Measurements from ENCODE around the gene VEGFA. TPM values are rescaled to one million over a fixed set of nuclear protein-coding genes. Genes with fewer than 3 reads are reported as not detected.
A peak's percentile ranks its signal among the peaks of the same experiment; 100 is the strongest.

The VEGFA gene
- total and polyA plus RNA-seq, 2 experiments from 2014 or later = 10.7 to 241 TPM

GRCh38 chr6:43803055-43803782, 33.2 kb downstream of the VEGFA start:
- 72 to 74% methylated on average over 6 of the region's 6 CpGs for WGBS, 2 experiments (ENCODE audit: low coverage in 1 of 2, low lambda C conversion rate in 2 of 2, missing lambda C conversion rate in 2 of 2)

GRCh38 chr6:43803783-43804549, 34.0 kb downstream of the VEGFA start:
- Histone ChIP-seq H4K20me1 (ENCODE audit: insufficient read depth) (no peaks in the 10 kb centered on the region), H3K9me2 (ENCODE audit: insufficient read depth) (no peaks in the 10 kb centered on the region), H3K27ac (no peak overlapping the region), H3K9ac (no peak overlapping the region), H3K4me1 (ENCODE audit: insufficient read depth) (no peaks in the 10 kb centered on the region; the same call in 1 of the 2 replicates), H2AFZ (no peak overlapping the region), H3K9me3 (ENCODE audit: low read depth) (no peaks in the 10 kb centered on the region), H3K4me2 (ENCODE audit: unreplicated experiment) (no peak overlapping the region), H3K27me3 (replicated peaks; ENCODE audit: insufficient read depth) (no peaks in the 10 kb centered on the region), H3F3A (ENCODE audit: insufficient read depth) (no peaks in the 10 kb centered on the region), H3K79me2 (ENCODE audit: insufficient read depth) (no peaks in the 10 kb centered on the region), H3K4me3 (no peak overlapping the region), H3K36me3 (ENCODE audit: low read depth) (no peaks in the 10 kb centered on the region)
- DNase-seq = peak; percentile 58
- in situ Hi-C loops (cut with MboI) = no loop called here
- no peak for TF ChIP-seq EZH2 (IDR thresholded peaks at IDR 0.05; ENCODE audit: insufficient read depth, poor library complexity, severe bottlenecking)
- whole genome bisulfite sequencing, 2 experiments (ENCODE audit: low coverage in 1 of 2, low lambda C conversion rate in 2 of 2, missing lambda C conversion rate in 2 of 2) = 74 to 84% methylated on average over 2 of the region's 2 CpGs

More at GRCh38 chr6:43803055-43803782, 33.2 kb downstream of the VEGFA start:
- H4K20me1 ChIP-seq (ENCODE audit: insufficient read depth) = no peaks in the 10 kb centered on the region
- H3F3A ChIP-seq (ENCODE audit: insufficient read depth) = no peaks in the 10 kb centered on the region
- H3K9me3 ChIP-seq (ENCODE audit: low read depth) = no peaks in the 10 kb centered on the region
- no peak overlapping the region for H3K9ac ChIP-seq
- no peaks in the 10 kb centered on the region for H3K9me2 ChIP-seq (ENCODE audit: insufficient read depth)
- peaks cover 5% of the 10 kb centered on the region for H3K4me1 ChIP-seq (ENCODE audit: insufficient read depth)
- no peak overlapping the region for H2AFZ ChIP-seq
- H3K36me3 ChIP-seq (ENCODE audit: low read depth) = no peaks in the 10 kb centered on the region
- peak; percentile 37 for DNase-seq
- in situ Hi-C loops (cut with MboI) = no loop called here
- no peak overlapping the region for H3K4me2 ChIP-seq (ENCODE audit: unreplicated experiment)
- H3K27me3 ChIP-seq (replicated peaks; ENCODE audit: insufficient read depth) = no peaks in the 10 kb centered on the region
- no peak overlapping the region for H3K27ac ChIP-seq
- no peaks in the 10 kb centered on the region for H3K79me2 ChIP-seq (ENCODE audit: insufficient read depth)
- TF ChIP-seq EZH2 (IDR thresholded peaks at IDR 0.05; ENCODE audit: insufficient read depth, poor library complexity, severe bottlenecking) (no peak), EZH2phosphoT487 (IDR thresholded peaks at IDR 0.05; ENCODE audit: insufficient read depth, low read depth) (no peak)
- no peak overlapping the region for H3K4me3 ChIP-seq

- Histone ChIP-seq H3K9me3 (ENCODE audit: low read depth) (no peaks in the 10 kb centered on the region), H3K4me2 (ENCODE audit: unreplicated experiment) (no peak overlapping the region), H3K9ac (no peak overlapping the region), H3K36me3 (ENCODE audit: low read depth) (no peaks in the 10 kb centered on the region), H4K20me1 (ENCODE audit: insufficient read depth) (no peaks in the 10 kb centered on the region), H3K4me3 (no peak overlapping the region), H3K4me1 (ENCODE audit: insufficient read depth) (no peaks in the 10 kb centered on the region), H3F3A (ENCODE audit: insufficient read depth) (no peaks in the 10 kb centered on the region), H3K9me2 (ENCODE audit: insufficient read depth) (no peaks in the 10 kb centered on the region), H2AFZ (no peak overlapping the region), H3K79me2 (ENCODE audit: insufficient read depth) (no peaks in the 10 kb centered on the region), H3K27me3 (replicated peaks; ENCODE audit: insufficient read depth) (no peaks in the 10 kb centered on the region), H3K27ac (no peak overlapping the region)
- WGBS, 2 experiments (ENCODE audit: low coverage in 1 of 2, low lambda C conversion rate in 2 of 2, missing lambda C conversion rate in 2 of 2) = 89 to 98% methylated on average over 4 of the region's 4 CpGs
- in situ Hi-C loops (cut with MboI) = no loop called here
- TF ChIP-seq EZH2phosphoT487 (IDR thresholded peaks at IDR 0.05; ENCODE audit: insufficient read depth, low read depth) = no peak
- TF ChIP-seq EZH2 (IDR thresholded peaks at IDR 0.05; ENCODE audit: insufficient read depth, poor library complexity, severe bottlenecking) = no peak
- DNase-seq = no peak
Observed at GRCh38 chr6:43804550-43805223, 34.7 kb downstream of the VEGFA start.

DNA sequence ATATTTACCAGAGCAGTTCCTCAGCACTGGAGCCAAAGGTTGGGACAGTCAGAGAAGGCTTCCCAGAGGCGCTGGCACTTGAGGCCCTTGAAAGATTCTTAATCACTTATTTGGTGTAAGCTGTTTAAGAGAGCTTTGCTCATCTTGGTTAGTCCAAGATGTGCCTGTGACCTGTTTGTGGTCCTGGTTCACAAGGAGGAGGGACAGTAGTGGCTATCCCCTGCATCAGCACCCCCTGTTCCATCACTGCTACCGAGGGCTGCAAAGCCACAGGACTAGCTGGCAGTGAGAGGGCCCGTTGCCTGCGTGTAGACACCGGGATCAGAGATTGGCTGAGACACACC, 35.7 kb downstream of the VEGFA start:
- no peak for DNase-seq
- no peak overlapping the region for H2AFZ ChIP-seq
- H3K36me3 ChIP-seq (ENCODE audit: low read depth) = no peaks in the 10 kb centered on the region
- H3K79me2 ChIP-seq (ENCODE audit: insufficient read depth) = no peaks in the 10 kb centered on the region
- no peak overlapping the region for H3K27ac ChIP-seq
- in situ Hi-C loops (cut with MboI) = no loop called here
- TF ChIP-seq EZH2phosphoT487 (IDR thresholded peaks at IDR 0.05; ENCODE audit: insufficient read depth, low read depth) (no peak), EZH2 (IDR thresholded peaks at IDR 0.05; ENCODE audit: insufficient read depth, poor library complexity, severe bottlenecking) (no peak)
- no peaks in the 10 kb centered on the region for H3K9me2 ChIP-seq (ENCODE audit: insufficient read depth)
- no peak overlapping the region for H3K9ac ChIP-seq
- H3K4me1 ChIP-seq (ENCODE audit: insufficient read depth) = no peaks in the 10 kb centered on the region
- no peaks in the 10 kb centered on the region for H3K9me3 ChIP-seq (ENCODE audit: low read depth)
- H4K20me1 ChIP-seq (ENCODE audit: insufficient read depth) = no peaks in the 10 kb centered on the region
- no peaks in the 10 kb centered on the region for H3F3A ChIP-seq (ENCODE audit: insufficient read depth)
- whole genome bisulfite sequencing, 2 experiments (ENCODE audit: low coverage in 1 of 2, low lambda C conversion rate in 2 of 2, missing lambda C conversion rate in 2 of 2) = 82 to 84% methylated on average over 5 of the region's 5 CpGs
- H3K4me3 ChIP-seq = no peak overlapping the region
- H3K27me3 ChIP-seq (replicated peaks; ENCODE audit: insufficient read depth) = no peaks in the 10 kb centered on the region
- H3K4me2 ChIP-seq (ENCODE audit: unreplicated experiment) = no peak overlapping the region

All from GM23248 (cell line).